ENCODE measurements around the gene NTRK1.

DNA sequence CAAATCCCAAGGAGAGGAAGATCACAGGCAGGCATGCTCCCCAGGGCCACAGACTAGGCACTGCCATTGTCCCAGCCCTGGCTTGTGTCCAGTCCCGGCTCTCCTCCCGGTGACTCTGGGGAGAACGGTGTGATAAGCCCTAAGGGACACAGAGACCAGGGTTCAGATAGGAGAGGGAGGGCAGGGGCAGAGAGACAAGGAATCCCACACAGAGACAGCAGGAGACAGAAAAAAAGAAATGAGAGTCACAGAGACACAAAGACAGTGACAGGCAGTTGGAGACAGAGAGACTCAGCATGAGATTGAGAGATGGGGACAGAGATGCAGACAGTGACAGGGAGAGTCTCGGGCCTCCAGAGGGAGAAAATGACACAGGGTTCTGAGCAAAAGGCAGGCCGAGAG lies 2.1 kb upstream of the NTRK1 start:
- TF ChIP-seq SPI1 (IDR thresholded peaks at IDR 0.05; ENCODE audit: low read depth, low read length) = no peak
- TF ChIP-seq TAF1 (IDR thresholded peaks at IDR 0.05; ENCODE audit: low read depth, low read length) = no peak
- TF ChIP-seq POLR2A (IDR thresholded peaks at IDR 0.05; ENCODE audit: low read depth, low read length) = no peak
- TF ChIP-seq POLR2AphosphoS5 (IDR thresholded peaks at IDR 0.05; ENCODE audit: low read depth, low read length) = no peak
- TF ChIP-seq PAX5 (IDR thresholded peaks at IDR 0.05; ENCODE audit: insufficient read depth, low read length, severe bottlenecking) = no peak

Data from GM12891 (cell line).